Duodenal mucosa (tissue), 2 donors: Measurements from ENCODE around the gene MAU2.
"Not testable (repeated sequence)": the region's sequence is repeated elsewhere in the genome, so short reads cannot be mapped to it uniquely, and the experiment has no call there.

ENCODE experiments used
- H3K27ac ChIP-seq: one replicate; pipeline ENCODE4 v1.7.0; 2013; ENCODE audit warnings: low read depth, low read length
- H3K27me3 ChIP-seq, 2 donors: one replicate each; pipeline ENCODE4 v1.7.0; 2013; ENCODE audit warnings: low read length in 2 of 2, control low read depth in 1 of 2; ENCODE audit not compliant: insufficient read depth in 2 of 2, control insufficient read depth in 1 of 2
- H3K36me3 ChIP-seq, 2 donors: one replicate each; pipeline ENCODE4 v1.7.0; 2013; ENCODE audit warnings: low read length in 2 of 2, control low read depth in 1 of 2; ENCODE audit not compliant: insufficient read depth in 2 of 2, control insufficient read depth in 1 of 2
- H3K4me1 ChIP-seq, 2 donors: one replicate each; pipeline ENCODE4 v1.7.0; 2013; ENCODE audit warnings: low read length in 2 of 2, control low read depth in 1 of 2; ENCODE audit not compliant: insufficient read depth in 2 of 2, control insufficient read depth in 1 of 2
- H3K4me3 ChIP-seq, 2 donors: one replicate each; pipeline ENCODE4 v1.7.0; 2013; ENCODE audit warnings: low read length in 2 of 2, low read depth in 1 of 2
- H3K9ac ChIP-seq, 2 donors: one replicate each; pipeline ENCODE4 v1.7.0; 2013; ENCODE audit warnings: low read length in 2 of 2, low read depth in 1 of 2
- H3K9me3 ChIP-seq, 2 donors: one replicate each; pipeline ENCODE4 v1.7.0; 2013; ENCODE audit warnings: low read length in 2 of 2, control low read depth in 1 of 2; ENCODE audit not compliant: control insufficient read depth in 1 of 2

The MAU2 gene

DNA sequence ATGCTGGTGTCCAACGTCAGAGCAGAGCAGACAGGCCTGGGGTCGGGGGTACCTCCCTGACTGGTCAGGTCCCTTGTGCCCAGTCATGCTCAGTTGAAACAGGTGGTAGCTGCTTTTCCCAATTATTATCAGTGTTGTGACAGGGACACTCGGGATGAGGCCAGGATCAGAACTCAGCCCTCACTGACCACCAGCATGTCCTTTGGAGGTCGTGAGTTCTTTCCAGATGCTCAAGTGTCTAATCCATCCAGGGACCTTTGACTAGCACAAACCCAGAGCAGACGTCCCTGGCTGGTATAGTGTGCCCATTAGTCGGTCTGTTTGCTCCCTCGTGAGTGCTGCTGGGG lies 22.4 kb downstream of the MAU2 start:
- Histone ChIP-seq H3K9ac (no peak overlapping the region), H3K4me1 (peaks cover 3 to 8% of the 10 kb centered on the region in 2 donors), H3K27ac (no peak overlapping the region), H3K36me3 (peaks cover 50 to 83% of the 10 kb centered on the region in 2 donors), H3K27me3 (no peaks in the 10 kb centered on the region), H3K4me3 (no peak overlapping the region), H3K9me3 (no peaks in the 10 kb centered on the region)

DNA sequence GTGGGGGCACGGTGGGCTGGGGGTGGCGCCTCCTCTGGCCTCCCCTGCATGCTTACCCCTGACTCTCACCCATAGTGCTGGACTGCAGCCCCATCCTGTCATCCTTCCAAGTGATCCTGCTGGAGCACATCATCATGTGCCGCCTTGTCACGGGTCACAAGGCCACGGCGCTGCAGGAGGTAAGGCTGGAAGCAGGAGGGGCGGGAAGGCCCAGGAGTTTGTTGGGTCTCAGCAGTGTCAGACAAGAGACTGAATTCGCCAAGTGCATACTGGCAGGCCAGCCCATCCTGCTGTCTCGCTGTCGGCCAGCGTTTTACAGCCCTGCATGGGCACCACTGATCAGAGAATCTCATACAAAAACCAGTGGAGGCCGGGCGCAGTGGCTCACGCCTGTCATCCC lies 23.1 kb downstream of the MAU2 start:
- H3K27ac ChIP-seq: no peak overlapping the region
- H3K9ac ChIP-seq: no peak overlapping the region

DNA sequence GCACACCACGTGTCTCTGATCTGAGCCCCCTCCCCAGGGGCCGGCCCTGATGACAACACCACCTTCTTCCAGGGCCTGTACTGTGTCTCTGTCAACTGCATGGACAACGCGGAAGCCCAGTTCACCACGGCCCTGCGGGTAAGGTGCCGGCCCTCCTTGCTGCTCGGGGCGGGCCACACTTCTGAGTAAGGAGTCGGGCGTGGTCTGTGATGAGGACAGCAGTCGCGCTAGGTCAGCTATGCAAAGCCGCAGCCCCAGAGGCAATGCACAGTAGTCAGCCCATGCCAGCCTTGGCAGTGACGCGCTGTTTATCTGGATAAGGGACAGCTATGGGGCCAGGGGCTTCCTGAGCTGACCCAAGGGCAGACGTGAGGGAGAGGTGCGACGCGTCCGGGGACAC lies 24.6 kb downstream of the MAU2 start:
- Histone ChIP-seq H3K9ac (no peak overlapping the region), H3K9me3 (no peaks in the 10 kb centered on the region), H3K36me3 (peaks cover 59 to 92% of the 10 kb centered on the region in 2 donors), H3K27ac (no peak overlapping the region), H3K4me3 (no peak overlapping the region), H3K27me3 (no peaks in the 10 kb centered on the region), H3K4me1 (no peaks in the 10 kb centered on the region)

More for the DNA sequence above, 23.1 kb downstream of the MAU2 start:
- Histone ChIP-seq H3K4me1 (no peaks in the 10 kb centered on the region), H3K27me3 (no peaks in the 10 kb centered on the region), H3K36me3 (peaks cover 50 to 83% of the 10 kb centered on the region in 2 donors), H3K4me3 (no peak overlapping the region), H3K9me3 (no peaks in the 10 kb centered on the region)

DNA sequence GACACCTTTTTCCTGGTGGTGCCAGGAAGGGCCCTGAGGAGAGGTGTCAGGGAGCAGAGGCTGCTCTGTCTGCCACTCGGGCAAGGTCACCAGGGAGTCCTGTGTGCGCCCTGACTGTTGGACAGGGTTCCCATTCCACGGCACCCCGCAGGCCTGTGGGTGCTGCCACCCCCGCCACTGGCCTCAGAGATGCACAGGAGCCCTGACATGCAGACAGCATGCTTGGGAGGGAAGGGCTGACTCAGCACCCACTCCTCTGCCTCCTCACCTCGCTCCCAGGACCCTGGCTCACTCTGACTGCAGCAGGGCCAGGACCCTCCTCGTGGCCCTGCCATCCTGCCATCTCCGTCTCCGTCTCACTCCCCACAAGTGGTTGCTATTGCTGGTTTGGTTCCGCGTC lies 25.3 kb downstream of the MAU2 start:
- Histone ChIP-seq H3K27me3 (no peaks in the 10 kb centered on the region), H3K9ac (no peak overlapping the region), H3K27ac (no peak overlapping the region), H3K4me3 (no peak overlapping the region), H3K9me3 (no peaks in the 10 kb centered on the region), H3K36me3 (peaks cover 54 to 91% of the 10 kb centered on the region in 2 donors), H3K4me1 (no peaks in the 10 kb centered on the region)

DNA sequence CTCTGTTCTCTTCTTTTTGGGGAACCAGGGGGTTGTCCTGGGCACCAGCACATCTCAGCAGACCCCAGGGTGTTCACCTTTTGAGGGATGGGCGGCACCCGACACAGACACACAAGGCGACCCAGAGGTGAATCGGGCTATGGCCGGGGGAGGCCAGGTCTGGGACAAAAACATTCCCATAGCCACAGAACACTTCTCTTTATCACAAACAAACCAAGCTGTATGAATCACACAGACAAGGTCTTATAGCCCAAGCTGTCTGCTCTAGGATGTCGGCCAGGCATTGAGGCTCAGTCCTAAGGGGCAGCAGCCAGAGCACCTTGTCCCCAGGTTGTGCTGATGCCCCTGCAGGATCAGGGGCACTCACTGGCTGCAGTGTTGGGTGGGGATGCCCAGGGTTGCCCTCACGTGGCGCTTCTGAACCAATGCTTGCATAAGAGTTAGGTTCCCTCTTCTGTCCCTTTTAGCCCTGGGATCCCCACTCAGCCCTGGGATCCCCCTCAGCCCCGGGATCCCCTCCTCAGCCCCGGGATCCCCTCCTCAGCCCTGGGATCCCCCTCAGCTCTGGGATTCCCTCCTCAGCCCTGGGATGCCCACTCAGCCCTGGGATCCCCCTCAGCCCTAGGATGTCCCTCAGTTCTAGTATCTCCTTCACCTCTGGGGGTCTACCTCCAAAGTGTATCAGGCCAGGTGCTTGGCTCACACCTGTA lies 26.9 kb downstream of the MAU2 start:
- Histone ChIP-seq H3K27me3 (no peaks in the 10 kb centered on the region), H3K36me3 (peaks cover 49 to 88% of the 10 kb centered on the region in 2 donors), H3K4me3 (no peak overlapping the region), H3K9me3 (no peaks in the 10 kb centered on the region), H3K9ac (no peak overlapping the region), H3K27ac (no peak overlapping the region), H3K4me1 (no peaks in the 10 kb centered on the region)

DNA sequence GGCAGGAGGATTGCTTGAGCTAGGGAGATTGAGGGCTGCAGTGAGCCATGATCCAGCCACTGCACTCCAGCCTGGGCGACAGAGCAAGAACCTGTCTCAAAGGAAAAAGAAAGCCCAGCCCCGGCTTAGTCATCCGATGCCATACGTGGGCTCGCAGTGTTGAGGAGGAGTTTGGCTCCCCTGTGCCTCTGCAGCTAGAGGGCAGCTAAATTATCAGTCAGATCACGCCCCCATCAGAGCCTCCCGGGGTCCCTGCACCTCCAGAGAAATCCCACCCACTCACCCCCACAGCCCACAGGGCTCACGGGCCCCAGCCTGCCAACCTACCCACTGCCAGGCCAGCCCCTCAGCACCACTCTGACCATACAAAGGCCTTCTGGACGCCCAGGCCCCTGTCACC lies 27.6 kb downstream of the MAU2 start:
- peaks cover 56 to 88% of the 10 kb centered on the region in 2 donors for H3K36me3 ChIP-seq
- H3K4me1 ChIP-seq: no peaks in the 10 kb centered on the region
- H3K4me3 ChIP-seq: no peak overlapping the region
- H3K27ac ChIP-seq: no peak overlapping the region
- no peak overlapping the region for H3K9ac ChIP-seq
- H3K27me3 ChIP-seq: no peaks in the 10 kb centered on the region
- H3K9me3 ChIP-seq: no peaks in the 10 kb centered on the region

DNA sequence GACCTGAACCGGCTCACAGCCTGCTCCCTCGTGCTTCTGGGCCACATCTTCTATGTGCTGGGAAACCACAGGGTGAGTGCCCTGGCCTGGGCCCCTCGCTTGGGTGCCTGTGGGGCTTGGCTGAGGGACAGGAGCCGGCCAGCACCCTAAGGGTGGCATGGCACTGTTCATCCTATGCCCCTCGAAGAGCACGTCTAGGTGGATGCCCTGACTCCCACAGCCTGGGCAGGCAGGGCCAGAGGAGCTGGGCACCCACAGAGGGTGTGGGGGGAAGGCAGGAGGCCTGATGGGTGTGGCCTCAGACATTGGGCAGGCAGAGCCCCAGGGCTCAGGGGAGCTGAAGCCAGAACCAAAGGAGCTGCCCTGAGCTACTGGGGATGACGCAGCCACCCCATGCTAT lies 28.7 kb downstream of the MAU2 start:
- no peak overlapping the region for H3K4me3 ChIP-seq
- no peaks in the 10 kb centered on the region for H3K27me3 ChIP-seq
- H3K27ac ChIP-seq: no peak overlapping the region
- no peak overlapping the region for H3K9ac ChIP-seq
- H3K9me3 ChIP-seq: no peaks in the 10 kb centered on the region
- peaks cover 65 to 91% of the 10 kb centered on the region in 2 donors for H3K36me3 ChIP-seq
- H3K4me1 ChIP-seq: no peaks in the 10 kb centered on the region

DNA sequence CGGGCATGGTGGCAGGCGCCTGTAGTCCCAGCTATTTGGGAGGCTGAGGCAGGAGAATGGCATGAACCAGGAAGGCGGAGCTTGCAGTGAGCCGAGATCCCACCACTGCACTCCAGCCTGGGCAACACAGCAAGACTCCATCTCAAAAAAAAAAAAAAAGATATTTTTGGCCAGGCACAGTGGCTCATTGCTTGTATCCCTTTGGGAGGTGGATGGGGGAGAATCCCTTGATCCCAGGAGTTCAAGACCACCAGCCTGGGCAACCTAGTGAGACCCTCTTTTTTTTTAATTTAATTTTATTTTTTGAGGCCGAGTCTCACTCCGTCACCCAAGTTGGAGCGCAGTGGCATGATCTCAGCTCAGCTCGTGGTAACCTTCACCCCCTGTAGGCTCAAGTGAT lies 30.1 kb downstream of the MAU2 start:
- H3K4me1 ChIP-seq, H3K27ac ChIP-seq, H3K27me3 ChIP-seq, H3K4me3 ChIP-seq, H3K9me3 ChIP-seq, H3K9ac ChIP-seq: not testable (repeated sequence)
- peaks cover 69 to 91% of the 10 kb centered on the region in 2 donors for H3K36me3 ChIP-seq

DNA sequence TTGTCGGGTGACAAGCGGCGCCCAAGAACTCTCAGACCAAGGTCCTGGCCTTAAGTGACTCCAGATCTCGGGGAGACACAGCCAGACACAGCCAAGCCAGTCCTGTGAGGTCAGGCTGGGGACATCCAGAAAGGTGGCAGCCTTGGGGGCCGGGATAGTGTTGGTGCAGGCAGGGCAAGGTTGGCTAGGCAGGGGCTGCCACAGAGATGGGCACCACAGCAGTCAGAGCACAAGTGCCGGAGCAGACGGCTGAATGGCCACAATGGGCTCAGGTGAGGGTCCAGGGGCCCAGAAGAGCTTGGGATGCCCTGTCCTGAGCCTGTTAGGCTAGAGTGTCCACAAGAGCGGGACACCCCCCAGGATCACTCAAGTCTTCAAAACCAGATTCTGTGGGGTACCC lies 32.2 kb downstream of the MAU2 start:
- Histone ChIP-seq H3K27ac (no peak overlapping the region), H3K27me3 (no peaks in the 10 kb centered on the region), H3K36me3 (peaks cover 59 to 87% of the 10 kb centered on the region in 2 donors), H3K9me3 (no peaks in the 10 kb centered on the region), H3K9ac (no peak overlapping the region), H3K4me3 (no peak overlapping the region), H3K4me1 (no peaks in the 10 kb centered on the region)

DNA sequence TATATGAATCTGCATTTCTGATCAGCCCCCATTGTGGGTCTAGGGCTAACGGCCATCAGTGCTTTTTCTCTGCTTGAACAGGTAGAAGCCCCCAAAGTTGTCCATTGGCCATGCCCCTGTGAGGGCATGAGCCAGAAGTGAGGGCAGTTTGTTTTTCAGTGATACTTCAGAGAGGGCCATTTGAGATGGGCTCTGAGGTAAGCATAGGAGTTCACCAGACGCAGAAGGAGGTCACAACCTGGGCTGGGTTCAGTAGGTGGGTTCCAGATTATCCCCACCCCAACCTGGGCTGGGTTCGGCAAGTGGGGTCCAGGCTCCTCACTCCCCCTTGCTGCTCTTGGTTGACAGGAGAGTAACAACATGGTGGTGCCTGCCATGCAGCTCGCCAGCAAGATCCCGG lies 33.4 kb downstream of the MAU2 start:
- H3K36me3 ChIP-seq: peaks cover 50 to 75% of the 10 kb centered on the region in 2 donors
- H3K9ac ChIP-seq: no peak overlapping the region
- no peak overlapping the region for H3K27ac ChIP-seq
- no peaks in the 10 kb centered on the region for H3K9me3 ChIP-seq
- no peaks in the 10 kb centered on the region for H3K4me1 ChIP-seq
- H3K27me3 ChIP-seq: no peaks in the 10 kb centered on the region
- H3K4me3 ChIP-seq: no peak overlapping the region

DNA sequence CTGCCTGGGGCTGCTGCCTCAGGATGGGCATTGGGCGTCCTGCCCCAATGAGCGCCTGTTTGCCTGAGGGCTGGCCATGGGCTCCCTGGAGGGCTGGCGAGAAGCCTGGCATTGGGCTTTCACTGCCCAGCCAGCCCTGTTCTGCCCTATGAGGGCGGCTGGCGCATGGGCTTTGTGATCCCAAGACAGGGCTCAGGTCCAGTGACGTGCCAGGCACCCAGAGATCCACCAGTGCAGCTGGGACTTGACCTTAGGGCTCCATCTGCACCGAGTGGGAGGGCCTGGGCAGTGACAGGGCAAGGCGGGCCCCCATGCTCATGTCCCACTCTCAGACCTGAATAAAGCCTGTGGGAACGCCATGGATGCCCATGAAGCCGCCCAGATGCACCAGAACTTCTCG lies 34.3 kb downstream of the MAU2 start:
- no peak overlapping the region for H3K9ac ChIP-seq
- H3K36me3 ChIP-seq: peaks cover 43 to 67% of the 10 kb centered on the region in 2 donors
- no peak overlapping the region for H3K4me3 ChIP-seq
- no peaks in the 10 kb centered on the region for H3K9me3 ChIP-seq
- no peak overlapping the region for H3K27ac ChIP-seq
- no peaks in the 10 kb centered on the region for H3K27me3 ChIP-seq
- H3K4me1 ChIP-seq: no peaks in the 10 kb centered on the region
